ENCODE data around the gene MACC1.

The MACC1 gene

GRCh38 chr7:20217193-20217948 lies at the start of gene MACC1:
Gene MACC1 (minus strand): TSS chr7:20217384. CDS start chr7:20161862, 55,522 bp downstream.
- DNase-seq, result no peak

- DNase-seq, result no peak
Observed at GRCh38 chr7:20264623-20265022, 47.4 kb upstream of the MACC1 start.

GRCh38 chr7:20260223-20260622 lies 43.0 kb upstream of the MACC1 start:
- DNase-seq, result no peak

GRCh38 chr7:20257212-20257611 lies 40.0 kb upstream of the MACC1 start:
- DNase-seq, result no peak

- no peak for DNase-seq
Observed at GRCh38 chr7:20249920-20250319, 32.7 kb upstream of the MACC1 start.

GRCh38 chr7:20249376-20249775 lies 32.2 kb upstream of the MACC1 start:
- DNase-seq, result no peak

GRCh38 chr7:20246236-20246635 lies 29.1 kb upstream of the MACC1 start:
- no peak for DNase-seq

- DNase-seq, result no peak
Observed at GRCh38 chr7:20244334-20245120, 27.3 kb upstream of the MACC1 start.

- no peak for DNase-seq
Observed at GRCh38 chr7:20241911-20242261, 24.7 kb upstream of the MACC1 start.

- DNase-seq, result no peak
Observed at GRCh38 chr7:20241194-20241910, 24.2 kb upstream of the MACC1 start.

GRCh38 chr7:20240080-20240926 lies 23.1 kb upstream of the MACC1 start:
- DNase-seq, result no peak

GRCh38 chr7:20238754-20239324 lies 21.7 kb upstream of the MACC1 start:
- no peak for DNase-seq

- DNase-seq, result no peak
Observed at GRCh38 chr7:20238194-20238753, 21.1 kb upstream of the MACC1 start.

- DNase-seq, result no peak
Observed at GRCh38 chr7:20237464-20238193, 20.4 kb upstream of the MACC1 start.

- DNase-seq, result no peak
Observed at GRCh38 chr7:20236790-20237189, 19.6 kb upstream of the MACC1 start.

GRCh38 chr7:20236043-20236442 lies 18.9 kb upstream of the MACC1 start:
- DNase-seq, result no peak

- DNase-seq, result no peak
Observed at GRCh38 chr7:20235288-20235687, 18.1 kb upstream of the MACC1 start.

GRCh38 chr7:20233362-20233761 lies 16.2 kb upstream of the MACC1 start:
- no peak for DNase-seq

GRCh38 chr7:20232848-20233247 lies 15.7 kb upstream of the MACC1 start:
- no peak for DNase-seq

- DNase-seq, result no peak
Observed at GRCh38 chr7:20229646-20230500, 12.7 kb upstream of the MACC1 start.
